NCI-H82 treated with DMSO at 0.1 percent for 48 hours (cell line): Measurements from ENCODE around the gene H19.

Experiments used
- DNase-seq: peaks from one replicate; lab custom pipeline; 2025; ENCODE audit not compliant: unreplicated experiment; lab: John Stamatoyannopoulos, UW

H19 gene

GRCh38 chr11:1997755-1998154, at the start of gene H19:
Gene H19, minus strand, starts transcription at chr11:1997842.
- no peak for DNase-seq

- no peak for DNase-seq
Observed at GRCh38 chr11:2041963-2042362, 44.3 kb upstream of the H19 start.

GRCh38 chr11:2041153-2041552, 43.5 kb upstream of the H19 start:
- no peak for DNase-seq

- no peak for DNase-seq
Observed at GRCh38 chr11:2039198-2039759, 41.6 kb upstream of the H19 start.

- no peak for DNase-seq
Observed at GRCh38 chr11:2036863-2037486, 39.3 kb upstream of the H19 start.

GRCh38 chr11:2035382-2035781, 37.7 kb upstream of the H19 start:
- no peak for DNase-seq

- DNase-seq, result no peak
Observed at GRCh38 chr11:2031058-2031457, 33.4 kb upstream of the H19 start.

GRCh38 chr11:2027708-2028107, 30.1 kb upstream of the H19 start:
- DNase-seq, result no peak

- DNase-seq, result no peak
Observed at GRCh38 chr11:2015025-2015424, 17.4 kb upstream of the H19 start.

GRCh38 chr11:2012440-2012839, 14.8 kb upstream of the H19 start:
- no peak for DNase-seq

- DNase-seq, result no peak
Observed at GRCh38 chr11:2004466-2004865, 6.8 kb upstream of the H19 start.

- DNase-seq, result no peak
Observed at GRCh38 chr11:2002807-2003206, 5.2 kb upstream of the H19 start.

- no peak for DNase-seq
Observed at GRCh38 chr11:2002042-2002776, 4.6 kb upstream of the H19 start.

GRCh38 chr11:1998861-1999260, 1.2 kb upstream of the H19 start:
- DNase-seq, result no peak

GRCh38 chr11:1998290-1998689, 648 bp upstream of the H19 start:
- DNase-seq, result no peak

- no peak for DNase-seq
Observed at GRCh38 chr11:1994121-1994520, 3.5 kb downstream of the H19 start.

GRCh38 chr11:1992111-1992510, 5.5 kb downstream of the H19 start:
- no peak for DNase-seq

GRCh38 chr11:1990872-1991578, 6.6 kb downstream of the H19 start:
- no peak for DNase-seq

GRCh38 chr11:1989953-1990352, 7.7 kb downstream of the H19 start:
- DNase-seq, result no peak

- DNase-seq, result no peak
Observed at GRCh38 chr11:1988667-1989317, 8.8 kb downstream of the H19 start.

- no peak for DNase-seq
Observed at GRCh38 chr11:1988174-1988573, 9.5 kb downstream of the H19 start.
